ENCODE measurements around the gene ADORA2A.

ADORA2A gene

DNA sequence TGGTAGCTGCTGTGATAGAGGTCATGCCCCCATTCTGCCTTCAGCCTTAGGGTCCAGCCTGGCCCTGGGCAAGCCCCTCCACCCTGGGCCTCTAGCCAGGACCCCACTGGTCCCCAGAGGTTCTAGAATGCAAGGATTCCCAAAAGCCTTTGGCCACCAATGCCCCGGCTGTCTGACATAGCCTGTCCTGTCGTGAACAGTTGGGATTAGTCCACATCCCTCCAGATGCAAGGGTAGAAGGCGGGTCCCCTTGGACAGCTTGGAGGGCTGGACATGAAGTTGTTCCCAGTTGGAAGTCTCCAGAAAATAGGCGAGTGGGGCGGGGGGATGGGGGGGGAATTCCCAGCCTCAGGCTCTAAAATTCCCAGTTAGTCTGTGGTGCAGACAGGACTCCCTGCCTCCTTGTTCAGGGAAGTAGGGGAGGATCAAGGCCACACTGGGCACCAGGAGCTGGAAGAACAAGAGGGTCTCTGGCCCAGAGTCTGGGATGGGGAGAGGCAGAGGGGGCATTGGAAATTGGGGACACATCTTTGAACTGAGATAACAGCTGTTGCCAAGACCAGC is 5.2 kb upstream of the ADORA2A start:
- DNase-seq (ENCODE audit: insufficient read length, low spot score) (no peak), FAIRE-seq (no peak)
- TF ChIP-seq, protein P1, sequence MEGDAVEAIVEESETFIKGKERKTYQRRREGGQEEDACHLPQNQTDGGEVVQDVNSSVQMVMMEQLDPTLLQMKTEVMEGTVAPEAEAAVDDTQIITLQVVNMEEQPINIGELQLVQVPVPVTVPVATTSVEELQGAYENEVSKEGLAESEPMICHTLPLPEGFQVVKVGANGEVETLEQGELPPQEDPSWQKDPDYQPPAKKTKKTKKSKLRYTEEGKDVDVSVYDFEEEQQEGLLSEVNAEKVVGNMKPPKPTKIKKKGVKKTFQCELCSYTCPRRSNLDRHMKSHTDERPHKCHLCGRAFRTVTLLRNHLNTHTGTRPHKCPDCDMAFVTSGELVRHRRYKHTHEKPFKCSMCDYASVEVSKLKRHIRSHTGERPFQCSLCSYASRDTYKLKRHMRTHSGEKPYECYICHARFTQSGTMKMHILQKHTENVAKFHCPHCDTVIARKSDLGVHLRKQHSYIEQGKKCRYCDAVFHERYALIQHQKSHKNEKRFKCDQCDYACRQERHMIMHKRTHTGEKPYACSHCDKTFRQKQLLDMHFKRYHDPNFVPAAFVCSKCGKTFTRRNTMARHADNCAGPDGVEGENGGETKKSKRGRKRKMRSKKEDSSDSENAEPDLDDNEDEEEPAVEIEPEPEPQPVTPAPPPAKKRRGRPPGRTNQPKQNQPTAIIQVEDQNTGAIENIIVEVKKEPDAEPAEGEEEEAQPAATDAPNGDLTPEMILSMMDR (IDR thresholded peaks at IDR 0.05; ENCODE audit: insufficient read depth, missing control alignments), result no peak

DNA sequence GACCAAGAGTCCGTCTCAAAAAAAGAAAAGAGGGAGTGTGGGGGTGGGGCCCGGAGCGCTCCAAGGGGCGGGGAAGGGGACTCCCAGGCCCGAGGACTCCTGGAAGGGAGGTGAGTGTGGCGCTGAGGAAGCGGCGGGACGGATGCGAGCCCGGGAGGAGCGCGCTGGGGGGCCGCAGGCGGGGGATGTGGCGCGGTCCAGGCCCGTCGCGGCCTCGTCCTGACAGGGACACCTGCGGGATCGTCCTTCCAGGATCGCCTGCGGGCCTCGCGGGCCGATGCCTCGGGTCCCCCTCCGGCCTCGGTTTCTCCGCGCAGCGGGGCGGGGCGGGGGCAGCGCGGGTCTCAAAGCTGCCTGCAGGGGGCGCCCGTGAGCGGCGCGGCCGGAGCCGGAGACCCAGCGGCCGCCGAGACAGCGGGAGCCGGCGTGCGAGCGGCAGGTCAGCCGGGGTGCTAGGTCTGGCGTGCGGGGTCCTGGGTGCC is 3.8 kb upstream of the ADORA2A start:
- FAIRE-seq (no peak), DNase-seq (ENCODE audit: insufficient read length, low spot score) (peak; percentile 87)
- TF ChIP-seq, protein P1 (IDR thresholded peaks at IDR 0.05; ENCODE audit: insufficient read depth, missing control alignments), result peak; percentile 65

DNA sequence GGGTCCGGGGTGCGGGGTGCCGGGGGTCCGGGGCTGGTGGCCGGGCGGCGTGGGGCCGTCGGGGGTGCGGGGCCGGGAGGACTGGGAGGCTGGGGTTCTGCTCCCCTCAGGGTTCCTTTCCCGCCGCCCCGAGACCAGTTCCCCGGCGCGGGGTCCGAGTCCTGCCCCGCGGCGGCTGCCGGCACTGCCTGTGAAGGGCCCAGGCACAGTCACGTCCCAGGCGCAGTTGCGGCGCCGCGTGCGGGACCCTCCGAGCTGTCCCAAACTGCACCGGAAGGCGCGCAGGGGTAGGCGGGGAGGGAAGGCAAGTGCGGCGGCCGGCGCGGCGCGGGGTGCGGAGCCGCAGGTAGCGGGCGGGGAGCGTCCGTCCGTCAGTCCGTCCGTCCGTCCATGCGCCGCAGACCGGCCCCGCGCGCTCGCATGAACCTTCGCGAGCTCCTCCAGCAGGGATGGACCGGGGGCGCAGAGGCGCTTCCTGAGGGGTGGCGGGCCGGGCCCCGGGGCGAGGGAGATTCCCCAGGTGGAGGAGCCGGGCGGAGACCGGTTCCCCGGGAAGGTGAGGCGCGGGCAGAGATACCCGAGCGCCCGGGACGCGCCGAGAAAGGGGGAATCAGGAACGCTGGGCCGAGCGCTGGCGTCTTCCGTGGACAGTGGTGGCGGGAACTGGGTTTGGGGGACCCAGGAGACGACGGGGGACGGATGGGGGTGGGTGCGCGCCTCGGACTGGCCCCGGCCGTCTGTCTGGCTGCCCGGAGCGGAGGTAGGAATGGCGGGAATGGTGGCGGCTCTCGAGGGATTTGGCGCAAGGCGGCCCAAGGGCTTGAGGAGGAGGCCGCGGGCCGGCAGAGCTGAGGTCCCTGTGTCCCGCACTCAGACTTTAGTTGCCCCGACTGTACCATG is 3.1 kb upstream of the ADORA2A start:
- no peak for DNase-seq (ENCODE audit: insufficient read length, low spot score)
- no peak for FAIRE-seq
- TF ChIP-seq, protein P1 (IDR thresholded peaks at IDR 0.05; ENCODE audit: insufficient read depth, missing control alignments), result no peak

DNA sequence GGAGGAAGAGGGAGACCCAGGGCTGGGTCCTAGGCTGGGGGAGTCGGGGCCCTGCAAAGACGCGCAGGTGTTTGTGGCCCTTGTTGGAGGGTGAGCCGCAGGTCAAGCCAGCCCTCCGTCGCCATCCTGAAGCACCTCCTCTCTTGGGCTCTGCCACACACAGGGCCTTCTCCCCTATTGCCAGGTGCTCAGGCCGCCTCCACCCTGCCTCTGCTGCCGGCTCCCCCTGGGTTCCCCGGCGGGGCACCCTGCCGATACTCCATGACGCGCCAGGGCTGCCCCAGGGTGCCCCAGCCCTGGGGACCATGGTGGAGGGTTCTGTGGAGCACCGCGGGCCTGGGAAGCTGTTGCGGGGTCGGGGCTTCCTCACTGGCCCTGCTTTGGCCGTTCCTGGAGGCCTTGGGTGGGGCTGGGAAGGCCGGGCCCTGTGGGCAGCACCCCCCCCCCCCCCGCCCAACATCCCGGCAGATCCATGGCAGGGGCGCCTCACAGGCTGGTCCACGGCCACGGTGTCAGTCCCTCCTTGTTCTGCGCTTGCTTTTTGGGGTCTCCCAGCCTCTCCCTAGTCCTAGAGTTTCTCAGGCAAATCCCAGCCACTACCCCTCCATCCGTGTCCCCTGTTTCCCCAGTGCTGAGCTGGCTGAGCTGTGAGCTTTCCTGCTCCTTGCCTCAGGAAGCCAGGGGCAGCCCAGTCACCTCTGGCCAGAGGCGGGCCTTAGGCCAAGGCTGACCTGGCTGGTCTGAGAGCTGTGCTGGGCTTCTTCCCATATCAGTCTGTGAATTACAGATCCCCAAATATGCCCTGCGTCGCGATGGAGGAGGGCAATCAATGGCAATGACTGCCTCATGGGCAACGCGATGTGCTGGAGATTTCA is 2.3 kb upstream of the ADORA2A start:
- no peak for DNase-seq (ENCODE audit: insufficient read length, low spot score)
- TF ChIP-seq, protein P1 (IDR thresholded peaks at IDR 0.05; ENCODE audit: insufficient read depth, missing control alignments), result no peak
- no peak for FAIRE-seq

DNA sequence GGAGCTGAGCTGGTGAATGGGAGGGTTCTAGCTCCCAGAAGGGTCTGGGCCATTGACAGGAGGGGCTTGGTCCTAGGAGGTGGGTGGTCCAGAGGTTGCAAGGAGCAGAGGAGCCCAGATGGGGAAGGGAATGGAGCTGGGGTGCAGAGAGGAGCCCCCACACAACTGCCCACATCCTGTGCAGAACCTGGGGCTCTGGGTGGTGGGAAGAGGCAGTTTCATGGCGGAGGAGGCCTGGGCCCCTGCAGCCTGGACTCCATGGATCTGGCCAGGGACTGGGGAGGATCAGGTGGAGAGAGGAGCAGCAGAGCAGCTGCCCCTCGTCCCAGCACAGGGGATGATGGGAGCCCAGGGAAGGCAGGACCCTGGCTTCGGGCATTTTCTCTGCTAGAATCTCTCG is 963 bp upstream of the ADORA2A start:
- no peak for FAIRE-seq
- DNase-seq (ENCODE audit: insufficient read length, low spot score), result no peak
- TF ChIP-seq, protein P1 (IDR thresholded peaks at IDR 0.05; ENCODE audit: insufficient read depth, missing control alignments), result no peak

DNA sequence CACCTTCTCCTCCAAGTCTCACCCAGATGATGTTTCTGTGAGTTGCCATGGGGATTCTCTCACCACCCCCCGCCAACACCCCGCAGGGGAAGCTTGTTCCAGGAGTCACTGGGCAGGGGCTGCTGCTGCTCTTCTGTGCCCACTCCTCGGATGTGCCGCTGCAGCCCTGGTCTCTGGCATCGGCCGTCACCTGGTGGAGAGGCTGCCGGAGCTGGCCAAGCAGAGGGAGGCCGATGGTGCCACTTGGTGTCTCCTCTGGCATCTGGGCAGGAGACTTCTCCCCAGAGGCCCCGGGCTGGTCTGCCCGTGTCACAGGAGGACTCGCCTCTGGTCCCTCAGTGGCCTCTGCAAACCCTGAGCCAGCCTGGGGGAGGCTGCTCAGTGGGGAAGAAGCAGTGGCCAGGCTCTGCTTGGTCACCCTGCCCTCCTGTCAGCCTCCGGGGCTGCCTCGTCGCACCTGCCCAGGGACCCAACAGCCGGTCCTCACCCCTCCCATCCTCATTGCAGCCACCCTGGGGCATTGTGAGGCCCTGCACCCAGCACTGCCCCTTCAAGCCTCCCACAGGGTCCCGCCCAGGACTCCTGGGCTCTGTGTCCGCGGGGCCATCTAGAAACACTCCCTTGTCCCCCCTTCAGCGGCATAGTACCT is 424 bp upstream of the ADORA2A start:
- no peak for FAIRE-seq
- TF ChIP-seq, protein P1 (IDR thresholded peaks at IDR 0.05; ENCODE audit: insufficient read depth, missing control alignments), result no peak

More for the DNA sequence above, 424 bp upstream of the ADORA2A start:
- no peak for DNase-seq (ENCODE audit: insufficient read length, low spot score)
